ENCODE results near the gene DNAAF6. TPM values are rescaled to one million over a fixed set of nuclear protein-coding genes. Genes with fewer than 3 reads are reported as not detected.

The DNAAF6 gene
- total RNA-seq, 1 experiment from 2014 or later: not detected

DNA sequence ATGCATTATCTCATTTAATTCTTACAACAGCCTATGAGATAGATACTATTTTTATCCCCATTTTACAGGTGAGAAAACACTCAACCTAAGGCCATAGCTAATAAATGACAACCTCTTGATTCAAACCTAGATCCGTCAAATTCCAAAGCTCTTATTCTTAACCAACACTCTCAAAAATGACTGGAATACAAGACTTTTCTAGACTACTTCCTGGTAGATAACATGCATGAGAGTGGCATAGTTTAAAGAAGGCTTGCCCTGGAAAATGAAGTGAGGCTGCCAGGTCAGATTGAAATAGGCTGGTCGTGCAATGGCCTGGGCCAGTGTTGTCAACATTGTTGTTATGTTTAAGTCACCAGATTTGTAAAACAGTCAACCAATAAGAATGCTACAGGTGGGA is 86.6 kb downstream of the DNAAF6 start:
- intact Hi-C loops (cut with micrococcal nuclease): loop anchor here (10.0 kb wide), 1 partner anchor 268 kb away; no protein-coding TSS in a partner anchor
- no TSS peak for BruUV-seq (replicated peaks)
- TF ChIP-seq EZH2phosphoT487 (IDR thresholded peaks at IDR 0.05; ENCODE audit: borderline replicate concordance, low read length) (no peak), EZH2 (IDR thresholded peaks at IDR 0.05; ENCODE audit: low read length, unreplicated experiment) (no peak)
- TF ChIP-seq, protein P1, sequence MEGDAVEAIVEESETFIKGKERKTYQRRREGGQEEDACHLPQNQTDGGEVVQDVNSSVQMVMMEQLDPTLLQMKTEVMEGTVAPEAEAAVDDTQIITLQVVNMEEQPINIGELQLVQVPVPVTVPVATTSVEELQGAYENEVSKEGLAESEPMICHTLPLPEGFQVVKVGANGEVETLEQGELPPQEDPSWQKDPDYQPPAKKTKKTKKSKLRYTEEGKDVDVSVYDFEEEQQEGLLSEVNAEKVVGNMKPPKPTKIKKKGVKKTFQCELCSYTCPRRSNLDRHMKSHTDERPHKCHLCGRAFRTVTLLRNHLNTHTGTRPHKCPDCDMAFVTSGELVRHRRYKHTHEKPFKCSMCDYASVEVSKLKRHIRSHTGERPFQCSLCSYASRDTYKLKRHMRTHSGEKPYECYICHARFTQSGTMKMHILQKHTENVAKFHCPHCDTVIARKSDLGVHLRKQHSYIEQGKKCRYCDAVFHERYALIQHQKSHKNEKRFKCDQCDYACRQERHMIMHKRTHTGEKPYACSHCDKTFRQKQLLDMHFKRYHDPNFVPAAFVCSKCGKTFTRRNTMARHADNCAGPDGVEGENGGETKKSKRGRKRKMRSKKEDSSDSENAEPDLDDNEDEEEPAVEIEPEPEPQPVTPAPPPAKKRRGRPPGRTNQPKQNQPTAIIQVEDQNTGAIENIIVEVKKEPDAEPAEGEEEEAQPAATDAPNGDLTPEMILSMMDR (conservative IDR thresholded peaks at IDR 0.05; ENCODE audit: low read depth, low read length): no peak
- CTCF ChIA-PET: no interaction called here
- Histone ChIP-seq H3K27me3 (ENCODE audit: low read length) (no peaks in the 10 kb centered on the region), H3K9me2 (replicated peaks; ENCODE audit: low read length) (no peaks in the 10 kb centered on the region), H3K79me2 (ENCODE audit: low read length) (no peaks in the 10 kb centered on the region), H3K9ac (ENCODE audit: low read length) (no peak overlapping the region), H3K36me3 (ENCODE audit: low read depth, low read length) (no peaks in the 10 kb centered on the region), H3K4me1 (ENCODE audit: insufficient read depth, low read length) (no peaks in the 10 kb centered on the region), H4K20me1 (ENCODE audit: low read length) (no peaks in the 10 kb centered on the region), H3K4me2 (ENCODE audit: low read length) (no peak overlapping the region), H3K4me3 (ENCODE audit: low read length) (no peak overlapping the region), H3K9me3 (ENCODE audit: low read length) (no peaks in the 10 kb centered on the region), H3F3A (ENCODE audit: low read length, unreplicated experiment) (no peaks in the 10 kb centered on the region), H2AFZ (ENCODE audit: low read length) (no peak overlapping the region), H3K27ac (ENCODE audit: low read length) (no peak overlapping the region)
- POLR2A ChIA-PET (ENCODE audit: unreplicated experiment): interaction anchor here (0.6 kb wide), 1 partner anchor 144 kb away, joined by 10 read pairs; no protein-coding TSS in a partner anchor
- ATAC-seq (no peak), DNase-seq (no peak)

Other genes starting within 250 kb of the DNAAF6 start
- 24.8 and 25.7 TPM in 2 replicates for gene MORC4, start 206.4 kb upstream of the DNAAF6 start, total RNA-seq (2014; rRNA removed)
- 12.8 and 14.2 TPM in 2 replicates for gene RBM41, start 87.8 kb upstream of the DNAAF6 start, total RNA-seq (2014; rRNA removed)
- gene NUP62CL, start 178 bp upstream of the DNAAF6 start, total RNA-seq (2014; rRNA removed): 4.8 and 9.9 TPM in 2 replicates
- 0.04 TPM in 1 of 2 replicates, not detected in the other for gene FRMPD3, start 243.0 kb downstream of the DNAAF6 start, total RNA-seq (2014; rRNA removed)

Data from PC-3 (cell line).